HFFc6 (cell line): ENCODE results near the gene RMI2. TPM values are rescaled to one million over a fixed set of nuclear protein-coding genes. Genes with fewer than 3 reads are reported as not detected.
A peak's percentile ranks its signal among the peaks of the same experiment; 100 is the strongest.

Experiments
- DNase-seq: peaks from one replicate; pipeline ENCODE4 v3.0.0-alpha.2; 2018
- H3K27ac Mint-ChIP-seq: 2 replicates; pipeline ENCODE4 v1.8.0; 2020; ENCODE audit warnings: mild to moderate bottlenecking, mixed read lengths
- H3K27me3 Mint-ChIP-seq: 2 replicates; pipeline ENCODE4 v1.8.0; 2021; ENCODE audit warnings: mild to moderate bottlenecking, moderate library complexity, mixed read lengths; ENCODE audit not compliant: insufficient read depth
- H3K36me3 Mint-ChIP-seq: 2 replicates; pipeline ENCODE4 v1.8.0; 2021; ENCODE audit warnings: low read depth, mixed read lengths
- H3K4me1 Mint-ChIP-seq: 2 replicates; pipeline ENCODE4 v1.8.0; 2020; ENCODE audit warnings: low read depth, mixed read lengths
- H3K4me3 Mint-ChIP-seq: 2 replicates; pipeline ENCODE4 v1.8.0; 2020; ENCODE audit warnings: mild to moderate bottlenecking, moderate library complexity, mixed read lengths
- H3K9me3 Mint-ChIP-seq: 2 replicates; pipeline ENCODE4 v1.8.0; 2020; ENCODE audit warnings: mild to moderate bottlenecking, mixed read lengths
- total RNA-seq, 6 experiments: library from RNA; stranded (reverse); fragmentation: NEBNext Ultra II Directional; extraction: Animal tissue kit (Norgen Biotek cat#: 25700); gene quantifications; 2 replicates in 1 of 6; 3 replicates in 5 of 6; pipeline ENCODE4 v1.2.3, GENCODE V29; 2021
- TF ChIP-seq, protein P1 (sequence below): fragments of 200-600 bp; sonication (generic); IDR thresholded peaks from 2 replicates; pipeline ENCODE4 v1.5.0; 2021; ENCODE audit warnings: antibody characterized with exemption, mild to moderate bottlenecking

RMI2 gene
- total RNA-seq, 6 experiments from 2014 or later, result 7.3 to 16.2 (median 14.2) TPM

DNA sequence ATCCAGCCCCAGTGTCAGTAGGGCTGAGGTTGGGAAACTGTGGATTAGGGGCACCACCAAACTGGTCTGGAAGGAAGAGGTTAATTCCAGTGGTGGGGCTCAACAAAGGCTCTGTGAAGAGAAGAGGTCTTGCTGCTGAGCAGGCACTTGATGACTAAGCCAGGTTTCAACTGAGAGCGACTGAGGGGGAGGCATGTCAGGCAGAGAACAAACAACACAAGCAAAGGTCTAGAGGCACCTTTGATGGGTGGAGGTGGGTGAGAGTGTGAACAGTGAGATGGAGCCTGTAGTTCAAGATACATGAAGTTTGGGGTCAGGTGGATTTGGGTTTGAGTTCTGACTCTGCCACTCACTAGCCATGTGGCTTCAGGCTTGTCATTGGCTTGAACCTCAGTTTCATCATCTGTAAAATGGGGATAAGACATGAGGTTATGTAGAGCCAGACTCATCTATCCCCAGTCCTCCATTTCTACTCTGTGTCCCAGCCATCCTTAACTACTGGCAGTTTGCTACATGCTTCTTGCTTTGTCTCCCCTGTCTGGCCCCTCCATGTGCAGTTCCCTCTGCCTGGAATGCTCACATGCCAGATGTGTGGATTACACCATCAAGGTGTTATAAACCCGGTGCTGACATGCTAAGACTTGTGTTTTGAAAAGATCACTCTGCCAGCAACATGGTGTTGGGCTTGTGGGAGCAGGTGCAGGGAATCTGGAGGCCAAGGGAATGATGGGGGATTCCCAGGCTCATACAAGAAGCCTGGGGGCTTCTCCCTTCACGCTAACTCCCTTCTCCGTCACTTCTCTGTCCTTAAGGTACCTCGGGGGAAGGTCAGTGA is 3.0 kb upstream of the RMI2 start:
- Mint-ChIP-seq H3K9me3 (no peaks in the 10 kb centered on the region), H3K27me3 (peaks cover 4% of the 10 kb centered on the region), H3K27ac (no peak overlapping the region), H3K36me3 (no peaks in the 10 kb centered on the region), H3K4me1 (peaks cover 18% of the 10 kb centered on the region), H3K4me3 (no peak overlapping the region)
- no peak for DNase-seq
- TF ChIP-seq, protein P1, sequence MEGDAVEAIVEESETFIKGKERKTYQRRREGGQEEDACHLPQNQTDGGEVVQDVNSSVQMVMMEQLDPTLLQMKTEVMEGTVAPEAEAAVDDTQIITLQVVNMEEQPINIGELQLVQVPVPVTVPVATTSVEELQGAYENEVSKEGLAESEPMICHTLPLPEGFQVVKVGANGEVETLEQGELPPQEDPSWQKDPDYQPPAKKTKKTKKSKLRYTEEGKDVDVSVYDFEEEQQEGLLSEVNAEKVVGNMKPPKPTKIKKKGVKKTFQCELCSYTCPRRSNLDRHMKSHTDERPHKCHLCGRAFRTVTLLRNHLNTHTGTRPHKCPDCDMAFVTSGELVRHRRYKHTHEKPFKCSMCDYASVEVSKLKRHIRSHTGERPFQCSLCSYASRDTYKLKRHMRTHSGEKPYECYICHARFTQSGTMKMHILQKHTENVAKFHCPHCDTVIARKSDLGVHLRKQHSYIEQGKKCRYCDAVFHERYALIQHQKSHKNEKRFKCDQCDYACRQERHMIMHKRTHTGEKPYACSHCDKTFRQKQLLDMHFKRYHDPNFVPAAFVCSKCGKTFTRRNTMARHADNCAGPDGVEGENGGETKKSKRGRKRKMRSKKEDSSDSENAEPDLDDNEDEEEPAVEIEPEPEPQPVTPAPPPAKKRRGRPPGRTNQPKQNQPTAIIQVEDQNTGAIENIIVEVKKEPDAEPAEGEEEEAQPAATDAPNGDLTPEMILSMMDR, result no peak

DNA sequence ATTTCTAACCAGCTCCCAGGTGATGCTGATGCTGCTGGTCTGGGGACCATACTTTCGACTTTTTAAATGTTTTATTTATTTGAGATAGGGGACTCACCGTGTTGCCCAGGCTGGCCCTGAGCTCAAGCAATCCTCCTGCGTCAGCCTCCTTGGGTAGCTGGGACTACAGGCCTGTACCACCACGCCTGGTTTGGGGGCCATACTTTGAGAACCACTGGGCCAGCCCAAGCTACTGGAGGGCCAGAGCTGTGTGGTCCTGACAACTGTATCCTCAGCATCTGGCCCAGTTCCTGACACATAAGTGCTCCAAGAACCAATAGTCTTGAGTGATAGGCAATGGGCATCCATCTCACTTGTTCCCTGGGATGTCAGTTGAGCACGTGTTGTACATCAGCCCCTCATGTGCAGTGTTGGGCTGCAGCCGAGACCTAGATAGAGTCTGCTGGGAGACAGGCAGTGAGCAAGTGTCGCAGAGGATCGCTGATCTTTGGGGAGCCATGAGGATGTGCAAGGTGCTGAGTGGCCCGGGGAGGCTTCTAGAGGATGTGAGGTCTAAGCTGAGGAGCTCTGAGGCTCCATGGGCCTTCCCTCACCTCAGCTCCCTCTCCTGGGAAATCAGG is 1.6 kb downstream of the RMI2 start:
- H3K36me3 Mint-ChIP-seq, result no peaks in the 10 kb centered on the region
- TF ChIP-seq, protein P1, result no peak
- no peaks in the 10 kb centered on the region for H3K9me3 Mint-ChIP-seq
- peak overlapping the region; percentile 90 for H3K4me3 Mint-ChIP-seq
- no peak overlapping the region; the same call in 1 of the 2 replicates for H3K27ac Mint-ChIP-seq
- H3K27me3 Mint-ChIP-seq, result peaks cover 2% of the 10 kb centered on the region; the same call in 1 of the 2 replicates
- H3K4me1 Mint-ChIP-seq, result peaks cover 58% of the 10 kb centered on the region
- no peak for DNase-seq

DNA sequence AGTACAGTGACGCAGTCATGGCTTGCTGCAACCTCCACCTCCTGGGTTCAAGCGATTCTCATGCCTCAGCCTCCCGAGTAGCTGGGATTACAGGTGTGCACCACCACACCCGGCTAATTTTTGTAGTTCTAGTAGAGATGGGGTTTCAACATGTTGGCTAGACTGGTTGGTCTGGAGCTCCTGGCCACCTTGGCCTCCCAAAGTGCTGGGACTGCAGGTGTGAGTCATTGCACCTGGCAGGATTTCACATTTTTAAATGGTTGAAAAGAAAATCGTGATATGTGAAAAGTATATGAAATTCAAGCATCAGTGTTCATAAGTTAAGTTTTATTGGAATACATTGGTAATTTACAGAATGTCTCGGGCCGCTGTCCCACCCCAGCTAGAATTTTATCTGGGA is 2.6 kb downstream of the RMI2 start:
- peaks cover under 1% of the 10 kb centered on the region; the same call in 1 of the 2 replicates for H3K36me3 Mint-ChIP-seq
- H3K4me1 Mint-ChIP-seq, result peaks cover 61% of the 10 kb centered on the region
- peaks cover 2% of the 10 kb centered on the region; the same call in 1 of the 2 replicates for H3K27me3 Mint-ChIP-seq
- no peaks in the 10 kb centered on the region for H3K9me3 Mint-ChIP-seq
- no peak for DNase-seq
- H3K27ac Mint-ChIP-seq, result no peak overlapping the region
- no peak overlapping the region for H3K4me3 Mint-ChIP-seq
- TF ChIP-seq, protein P1, result no peak

DNA sequence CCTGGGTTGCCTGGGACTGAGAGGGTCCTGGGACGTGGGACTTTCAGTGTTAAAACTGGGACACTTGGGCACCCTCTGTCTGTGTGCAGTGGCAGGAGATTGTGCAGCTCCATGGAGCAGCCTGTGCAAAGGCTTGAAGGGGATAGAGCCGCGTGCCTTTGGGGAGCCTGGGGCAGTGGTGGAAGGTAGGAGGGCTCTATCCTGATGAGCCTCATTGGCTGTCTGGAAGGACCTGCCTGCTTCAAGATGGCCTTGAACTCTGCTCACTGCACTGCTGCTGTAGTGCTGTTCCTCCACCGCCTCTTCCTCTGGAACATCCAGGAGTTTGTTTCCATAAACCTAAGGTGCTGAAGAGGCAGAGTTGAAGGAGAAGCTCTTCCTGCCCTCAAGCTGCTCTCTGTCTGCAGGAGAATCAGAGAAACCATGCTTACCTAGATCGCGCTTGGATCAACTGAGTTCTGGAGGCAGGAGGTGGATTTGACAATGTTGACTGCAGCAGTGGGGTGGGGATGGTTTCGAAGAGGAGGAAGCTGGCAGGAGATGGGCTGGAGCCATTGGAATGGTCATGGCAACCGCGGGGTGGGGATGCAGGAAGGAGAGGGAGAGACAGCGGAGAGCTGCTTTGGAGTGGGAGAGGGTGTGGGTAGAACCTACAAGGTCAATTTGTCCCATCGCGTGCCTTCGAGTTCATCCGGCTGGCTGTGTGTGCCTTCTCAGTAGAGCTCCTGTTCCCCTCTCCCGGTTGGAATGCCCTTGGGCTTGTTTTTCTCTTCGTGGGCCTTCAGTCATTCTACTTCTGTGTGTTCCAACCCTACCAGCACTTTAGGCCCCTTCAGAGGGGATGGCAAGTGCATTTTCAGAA is 3.7 kb downstream of the RMI2 start:
- Mint-ChIP-seq H3K36me3 (peaks cover 12% of the 10 kb centered on the region), H3K4me1 (peaks cover 61% of the 10 kb centered on the region), H3K9me3 (no peaks in the 10 kb centered on the region), H3K27ac (peak overlapping the region; percentile 96), H3K4me3 (peak overlapping the region; percentile 84), H3K27me3 (peaks cover 2% of the 10 kb centered on the region; the same call in 1 of the 2 replicates)
- DNase-seq, result no peak
- TF ChIP-seq, protein P1, result no peak

DNA sequence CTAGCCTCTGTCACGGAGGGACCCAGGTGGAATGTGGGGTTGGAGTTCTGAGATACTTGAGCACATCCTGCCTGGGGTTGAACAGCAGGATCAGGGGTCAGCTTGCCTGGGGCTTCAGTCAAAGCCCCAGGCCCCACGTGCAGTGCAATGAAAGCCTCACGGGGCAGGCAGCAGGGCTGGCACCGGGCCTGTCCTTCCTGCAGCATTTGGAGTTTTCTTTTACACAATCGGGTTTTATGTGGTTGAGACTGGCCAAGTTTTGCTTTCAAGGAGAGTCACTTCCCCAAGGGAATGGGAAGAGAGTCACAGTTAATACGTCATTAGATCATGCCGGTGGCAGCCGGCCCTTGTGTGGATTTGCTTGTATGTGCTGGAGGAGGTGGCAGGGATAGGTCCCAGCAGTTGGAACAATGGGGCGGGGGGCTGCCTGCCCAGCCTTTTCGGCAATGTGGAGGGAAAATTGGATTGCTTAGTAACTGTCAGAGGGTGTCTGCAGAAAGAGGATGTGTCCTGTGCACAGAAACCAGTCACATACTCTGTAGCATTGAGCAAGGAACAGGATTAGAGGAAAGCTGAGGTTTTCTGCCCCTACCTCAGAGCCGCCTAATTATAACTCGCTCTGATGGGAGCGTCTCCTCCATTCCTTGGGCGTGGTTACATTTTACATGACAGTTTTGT is 4.5 kb downstream of the RMI2 start:
- Mint-ChIP-seq H3K4me1 (peaks cover 62% of the 10 kb centered on the region), H3K36me3 (peaks cover 13% of the 10 kb centered on the region), H3K27me3 (peaks cover 2% of the 10 kb centered on the region; the same call in 1 of the 2 replicates), H3K27ac (peak overlapping the region; percentile 96), H3K9me3 (no peaks in the 10 kb centered on the region), H3K4me3 (peak overlapping the region; percentile 84)
- peak; percentile 81 for DNase-seq
- TF ChIP-seq, protein P1, result no peak
